Measurements from ENCODE around the gene GNB2.
A peak's percentile ranks its signal among the peaks of the same experiment; 100 is the strongest.

The GNB2 gene

GRCh38 chr7:100680576-100681271, 7.2 kb downstream of the GNB2 start:
- DNase-seq (no peak), ATAC-seq (no peak)

DNA sequence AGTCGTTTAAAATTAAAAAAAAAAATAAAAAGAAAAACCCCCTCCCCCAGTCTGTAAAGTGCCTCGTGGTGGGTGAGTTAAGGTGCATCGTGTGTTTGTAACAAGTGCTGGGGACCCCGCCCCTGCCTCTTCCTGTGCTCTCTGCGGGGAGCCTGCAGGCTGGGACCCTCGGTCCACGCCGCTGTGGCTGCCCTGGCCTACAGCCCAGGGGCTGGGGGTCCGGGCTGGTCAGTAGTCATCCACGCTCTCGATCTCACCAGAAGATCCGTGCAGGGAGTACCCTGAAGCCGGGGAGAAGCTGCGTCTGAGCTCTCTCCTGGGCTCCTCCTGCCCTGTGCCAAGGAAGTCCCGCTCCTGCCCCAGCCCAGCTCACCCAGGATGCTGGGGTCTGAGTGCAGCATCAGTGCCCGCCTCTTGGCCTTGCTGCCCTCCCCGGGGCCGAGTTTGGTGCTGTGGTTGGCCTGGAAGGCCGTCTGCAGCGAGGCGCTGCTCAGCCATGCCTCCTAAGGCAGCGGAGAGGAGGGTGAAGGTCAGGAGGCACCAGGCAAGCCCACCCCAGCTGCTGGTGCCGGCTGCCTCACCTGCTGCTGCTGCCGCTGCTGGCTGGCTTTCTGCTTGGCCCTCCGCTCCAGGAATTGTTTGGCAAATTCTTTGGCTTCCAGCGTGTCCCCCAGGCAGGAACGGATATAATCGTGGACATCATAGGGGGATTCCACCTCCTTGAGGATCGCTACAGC, 8.1 kb downstream of the GNB2 start:
- DNase-seq (no peak), ATAC-seq (no peak)

DNA sequence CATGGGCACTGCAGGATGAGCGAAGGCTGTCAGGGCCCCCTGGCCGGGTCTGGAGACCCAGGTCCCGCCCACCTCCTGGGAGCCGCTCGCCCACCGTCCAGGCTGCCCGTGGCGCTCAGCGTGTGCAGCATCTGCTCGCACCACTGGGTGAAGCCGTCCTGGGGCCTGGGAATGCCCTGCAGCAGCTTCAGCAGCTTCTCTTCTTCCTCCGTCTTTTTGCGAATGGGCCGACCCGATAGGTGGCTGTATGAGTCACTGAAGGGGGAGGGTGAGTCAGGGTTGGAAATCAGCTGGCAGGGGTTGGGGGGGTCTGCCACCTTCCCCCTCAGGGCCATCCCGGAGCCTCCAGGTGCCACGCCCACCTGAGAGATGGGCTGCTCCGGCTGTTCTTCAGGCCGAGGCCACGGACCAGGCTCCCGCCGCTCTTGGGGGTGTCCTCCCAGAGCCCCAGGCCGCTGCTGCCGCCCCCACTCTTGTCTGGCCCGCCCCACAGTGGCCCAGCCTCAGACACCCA, 8.7 kb downstream of the GNB2 start:
- no peak for DNase-seq
- ATAC-seq = peak; percentile 4

DNA sequence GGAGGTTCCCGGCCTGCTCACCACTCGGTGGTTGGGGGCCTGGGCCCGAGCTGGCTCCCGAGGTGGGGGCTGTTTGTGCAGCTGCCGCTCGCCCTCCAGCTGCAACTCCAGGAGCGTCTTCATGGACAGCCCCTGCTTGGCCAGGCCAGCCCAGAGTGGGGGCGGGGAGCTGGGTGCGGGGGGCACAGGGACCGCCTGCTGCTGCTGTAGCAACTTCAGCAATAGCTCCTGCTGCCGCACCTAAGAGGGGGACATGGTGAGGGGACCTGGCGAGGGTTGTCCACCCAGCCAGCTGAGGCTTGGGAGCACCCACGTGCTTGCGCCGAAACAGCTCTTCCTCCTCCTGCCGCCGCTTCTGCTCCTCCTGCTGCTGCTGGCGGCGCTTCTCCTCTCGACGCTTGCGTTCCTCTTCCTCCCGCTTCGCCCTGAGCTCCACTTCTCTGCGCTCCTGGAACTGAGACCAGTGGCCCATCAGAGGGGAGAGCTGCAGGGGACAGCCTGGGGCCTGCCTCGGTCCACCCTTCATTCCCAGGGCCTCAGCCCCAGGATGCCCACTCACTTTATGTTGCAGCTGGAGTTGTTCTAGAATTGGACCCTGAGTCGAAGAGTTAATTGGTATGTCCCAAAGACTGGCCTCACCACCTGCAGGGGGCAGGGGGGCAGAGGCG, 9.6 kb downstream of the GNB2 start:
- ATAC-seq (no peak), DNase-seq (no peak)

- no peak for ATAC-seq
- DNase-seq = no peak
Measured at GRCh38 chr7:100683659-100684533, 10.4 kb downstream of the GNB2 start.

DNA sequence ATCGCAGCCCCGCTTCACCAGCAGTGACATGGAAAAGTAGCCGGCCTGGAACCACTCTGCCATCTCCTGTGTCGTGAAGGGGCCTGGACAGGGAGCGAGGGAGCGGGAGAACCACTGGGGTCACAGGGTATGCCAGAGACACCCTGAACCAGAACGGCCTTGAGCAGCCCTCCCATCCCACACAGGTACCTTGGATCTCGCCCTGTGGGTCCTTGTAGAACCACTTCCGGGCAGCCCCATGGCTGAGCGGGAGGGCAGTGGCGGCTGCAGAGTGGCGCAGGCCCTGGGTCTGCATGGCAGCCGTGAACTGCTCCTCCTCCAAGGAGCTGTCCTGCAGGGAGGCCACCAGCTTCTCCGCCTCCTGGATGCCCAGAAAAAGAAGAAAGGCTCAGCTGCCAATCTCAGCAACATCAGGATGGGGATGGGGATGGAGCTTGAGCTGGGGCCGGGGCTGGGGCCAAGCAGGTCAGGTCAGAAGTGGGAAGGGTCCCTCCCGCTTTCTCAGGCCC, 11.0 kb downstream of the GNB2 start:
- DNase-seq (no peak), ATAC-seq (no peak)

DNA sequence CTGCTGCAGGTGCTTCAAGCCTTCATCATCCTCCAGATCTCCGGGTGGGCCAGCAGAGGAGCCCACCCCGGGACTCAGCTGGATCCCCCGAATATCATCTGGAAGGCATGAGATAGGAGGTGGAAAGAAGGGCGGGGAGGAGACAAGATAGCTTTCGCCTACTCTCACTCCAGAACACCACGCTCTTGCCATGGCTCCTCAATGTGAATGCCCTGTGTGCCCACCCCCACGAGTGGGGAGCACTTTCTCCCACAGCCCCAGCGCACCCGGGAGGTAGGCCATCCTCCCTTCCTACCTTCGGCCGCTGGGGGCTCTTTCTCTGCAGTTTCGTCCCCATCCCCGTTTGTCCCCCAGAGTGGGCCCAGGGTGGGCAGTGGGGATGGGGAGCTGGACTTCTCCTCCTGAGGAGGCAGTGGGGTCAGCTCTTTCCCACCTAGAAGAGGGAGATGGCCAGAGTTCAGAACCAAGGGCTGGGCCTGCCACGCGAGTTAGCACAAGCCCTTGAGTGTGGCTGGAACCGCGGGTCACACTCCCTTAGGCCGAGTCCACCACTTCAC, 11.6 kb downstream of the GNB2 start:
- no peak for ATAC-seq

DNA sequence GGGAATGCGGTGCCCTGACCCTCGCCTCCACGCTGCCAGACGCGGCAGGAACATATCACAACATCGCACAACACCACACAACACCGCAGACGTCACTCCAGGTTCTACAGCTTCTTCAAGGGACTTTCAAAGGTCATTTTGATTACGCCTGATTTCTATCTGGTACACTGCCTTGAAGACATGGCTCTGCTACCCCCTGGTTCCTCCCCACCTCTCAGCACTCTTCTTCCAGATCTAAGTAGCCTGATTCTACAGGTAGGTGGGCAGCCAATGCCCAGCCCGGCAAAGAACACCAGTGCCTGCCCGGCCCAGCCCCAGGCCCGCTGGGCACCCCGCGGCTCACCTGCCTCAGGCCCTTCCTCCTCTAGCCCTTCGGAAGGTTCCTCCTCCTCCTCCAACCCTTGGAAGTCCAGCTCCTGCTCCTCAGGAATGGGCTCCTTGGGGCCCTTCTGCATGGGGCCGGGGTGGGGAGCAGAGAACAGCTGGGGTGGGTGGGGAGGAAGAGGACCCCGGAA, 12.1 kb downstream of the GNB2 start:
- no peak for ATAC-seq

More for the DNA sequence above, 11.6 kb downstream of the GNB2 start:
- DNase-seq = no peak

GRCh38 chr7:100686201-100686821, 12.8 kb downstream of the GNB2 start:
- ATAC-seq = no peak

More for the DNA sequence above, 12.1 kb downstream of the GNB2 start:
- no peak for DNase-seq

GRCh38 chr7:100686822-100687211, 13.3 kb downstream of the GNB2 start:
- DNase-seq (no peak), ATAC-seq (no peak)

More at GRCh38 chr7:100686201-100686821, 12.8 kb downstream of the GNB2 start:
- DNase-seq = no peak

GRCh38 chr7:100687261-100687660, 13.7 kb downstream of the GNB2 start:
- ATAC-seq (no peak), DNase-seq (no peak)

DNA sequence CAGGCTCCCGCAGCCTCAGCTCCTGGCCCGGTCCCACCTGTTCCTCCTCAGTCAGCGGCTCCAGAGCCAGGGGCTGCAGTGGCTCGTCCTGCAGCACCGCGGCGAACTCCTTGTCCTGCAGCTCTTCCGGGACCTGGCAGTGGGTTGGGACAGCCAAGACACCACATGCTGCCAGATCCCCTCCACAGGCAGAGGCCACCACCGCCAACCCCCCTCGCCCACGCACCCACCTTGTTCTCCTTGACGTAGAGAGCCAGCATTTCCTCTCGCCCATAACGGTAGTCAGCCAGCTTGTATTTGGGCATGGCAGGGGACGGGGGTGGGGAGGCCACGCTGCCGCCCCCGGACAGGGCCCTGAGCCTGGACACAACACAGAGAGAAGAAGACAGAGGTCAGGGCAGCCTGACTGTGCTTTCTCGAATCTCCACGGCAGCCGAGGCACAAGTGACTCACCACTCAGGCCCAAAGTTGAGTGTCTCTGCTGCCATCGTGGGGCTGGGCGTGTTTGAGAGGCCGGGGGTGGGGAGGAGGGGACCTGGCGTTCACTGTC, 14.3 kb downstream of the GNB2 start:
- DNase-seq (no peak), ATAC-seq (no peak)

GRCh38 chr7:100688326-100688860, 14.9 kb downstream of the GNB2 start:
- no peak for DNase-seq
- no peak for ATAC-seq

DNA sequence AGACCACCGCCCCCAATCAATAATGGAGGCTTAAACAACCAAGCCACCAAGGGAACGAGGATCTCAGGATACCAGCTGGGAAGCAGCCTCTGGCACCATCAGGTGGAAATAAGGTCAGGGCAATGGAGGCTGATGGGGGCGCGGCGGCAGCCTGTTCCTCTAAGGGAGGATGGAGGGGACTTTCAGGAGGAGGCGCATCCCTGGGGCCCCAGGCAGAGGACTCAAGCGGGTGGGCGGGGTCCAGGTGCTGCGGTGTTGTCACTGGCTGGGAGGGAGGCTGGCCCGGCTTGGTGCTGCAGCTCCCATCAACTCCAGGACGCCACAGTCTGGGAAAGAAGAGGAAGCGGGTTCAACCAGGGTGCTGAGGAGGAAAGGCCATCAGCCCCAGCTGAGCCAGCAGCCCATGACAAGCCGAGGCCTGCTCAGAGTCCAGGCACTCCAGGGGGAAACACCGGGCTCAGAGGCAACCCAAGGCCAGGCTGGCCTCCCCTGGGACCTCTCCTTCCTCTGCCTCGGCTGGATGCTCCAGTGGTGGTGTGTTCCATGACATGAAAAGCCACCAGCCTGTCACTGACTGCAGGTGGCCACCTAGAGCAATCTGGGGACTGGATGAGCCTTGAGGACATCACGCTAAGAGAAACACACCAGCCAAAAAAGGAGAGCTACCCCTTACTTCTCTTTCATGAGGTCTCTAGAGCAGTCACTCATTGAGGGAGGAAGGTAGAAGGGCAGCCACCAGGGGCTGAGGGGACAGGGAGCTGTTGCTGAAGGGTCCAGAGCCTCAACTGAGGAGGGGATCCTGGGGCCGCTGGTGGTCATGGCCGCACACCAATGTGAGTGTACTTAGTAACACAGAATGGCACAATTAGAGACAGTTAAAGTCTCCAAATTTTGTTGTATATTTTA, 15.9 kb downstream of the GNB2 start:
- DNase-seq = no peak
- no peak for ATAC-seq

GRCh38 chr7:100691676-100692577, 18.4 kb downstream of the GNB2 start:
- peak; percentile 74 for ATAC-seq
- DNase-seq = peak; percentile 90

DNA sequence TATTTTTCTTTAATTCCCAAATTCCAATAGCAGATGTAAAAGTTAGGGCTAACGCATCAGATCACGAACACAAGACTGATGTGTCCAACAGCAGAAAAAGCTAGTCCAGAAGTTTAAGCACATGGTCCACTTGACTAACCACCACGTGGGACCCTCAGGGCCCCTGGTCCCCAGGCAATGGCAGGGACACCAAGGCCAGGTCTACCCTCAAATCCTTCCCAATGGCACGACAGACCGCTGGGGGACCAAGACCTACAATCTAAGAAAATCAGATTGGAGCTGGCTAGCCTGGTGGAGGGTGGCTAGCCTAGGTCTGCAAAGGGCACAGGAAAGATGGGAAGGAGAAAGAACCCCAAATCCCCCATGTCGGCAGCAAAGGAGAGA, 19.0 kb downstream of the GNB2 start:
- no peak for DNase-seq

GRCh38 chr7:100693312-100694097, 20.0 kb downstream of the GNB2 start:
- no peak for DNase-seq
- peak; percentile 28 for ATAC-seq

More for the DNA sequence above, 19.0 kb downstream of the GNB2 start:
- no peak for ATAC-seq
